Sciatic nerve (tissue), 2 donors: ENCODE data around the gene LPAR3. TPM values are rescaled to one million over a fixed set of nuclear protein-coding genes. Genes with fewer than 3 reads are reported as not detected.
A peak's percentile ranks its signal among the peaks of the same experiment; 100 is the strongest.

ENCODE experiments used
- ATAC-seq: fragments of 200-7000 bp; cut with Tn5 transposase; one replicate; pipeline ENCODE4 v1.9.1; 2020; ENCODE audit warnings: mild to moderate bottlenecking, moderate library complexity
- DNase-seq: peaks from one replicate; pipeline ENCODE4 v3.0.0-alpha.2; 2020; ENCODE audit warnings: low spot score
- intact Hi-C: fragments of 100-400 bp; cut with DNase I; formaldehyde crosslinking; loops from one replicate; pipeline ENCODE4 v1.14.2; 2022
- total RNA-seq: library from RNA; stranded (reverse); fragmentation: NEBNext Ultra II Directional; extraction: Animal tissue kit (Norgen Biotek cat#: 25700); gene quantifications from one replicate; pipeline ENCODE4 v1.2.1, GENCODE V29; 2021
- donor health status: DM: no; HTN: no; CAD: no.
- donor health status: DM: no; HTN: no; CAD: no.

LPAR3 gene, protein sequence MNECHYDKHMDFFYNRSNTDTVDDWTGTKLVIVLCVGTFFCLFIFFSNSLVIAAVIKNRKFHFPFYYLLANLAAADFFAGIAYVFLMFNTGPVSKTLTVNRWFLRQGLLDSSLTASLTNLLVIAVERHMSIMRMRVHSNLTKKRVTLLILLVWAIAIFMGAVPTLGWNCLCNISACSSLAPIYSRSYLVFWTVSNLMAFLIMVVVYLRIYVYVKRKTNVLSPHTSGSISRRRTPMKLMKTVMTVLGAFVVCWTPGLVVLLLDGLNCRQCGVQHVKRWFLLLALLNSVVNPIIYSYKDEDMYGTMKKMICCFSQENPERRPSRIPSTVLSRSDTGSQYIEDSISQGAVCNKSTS
- total RNA-seq = 0.36 TPM

DNA sequence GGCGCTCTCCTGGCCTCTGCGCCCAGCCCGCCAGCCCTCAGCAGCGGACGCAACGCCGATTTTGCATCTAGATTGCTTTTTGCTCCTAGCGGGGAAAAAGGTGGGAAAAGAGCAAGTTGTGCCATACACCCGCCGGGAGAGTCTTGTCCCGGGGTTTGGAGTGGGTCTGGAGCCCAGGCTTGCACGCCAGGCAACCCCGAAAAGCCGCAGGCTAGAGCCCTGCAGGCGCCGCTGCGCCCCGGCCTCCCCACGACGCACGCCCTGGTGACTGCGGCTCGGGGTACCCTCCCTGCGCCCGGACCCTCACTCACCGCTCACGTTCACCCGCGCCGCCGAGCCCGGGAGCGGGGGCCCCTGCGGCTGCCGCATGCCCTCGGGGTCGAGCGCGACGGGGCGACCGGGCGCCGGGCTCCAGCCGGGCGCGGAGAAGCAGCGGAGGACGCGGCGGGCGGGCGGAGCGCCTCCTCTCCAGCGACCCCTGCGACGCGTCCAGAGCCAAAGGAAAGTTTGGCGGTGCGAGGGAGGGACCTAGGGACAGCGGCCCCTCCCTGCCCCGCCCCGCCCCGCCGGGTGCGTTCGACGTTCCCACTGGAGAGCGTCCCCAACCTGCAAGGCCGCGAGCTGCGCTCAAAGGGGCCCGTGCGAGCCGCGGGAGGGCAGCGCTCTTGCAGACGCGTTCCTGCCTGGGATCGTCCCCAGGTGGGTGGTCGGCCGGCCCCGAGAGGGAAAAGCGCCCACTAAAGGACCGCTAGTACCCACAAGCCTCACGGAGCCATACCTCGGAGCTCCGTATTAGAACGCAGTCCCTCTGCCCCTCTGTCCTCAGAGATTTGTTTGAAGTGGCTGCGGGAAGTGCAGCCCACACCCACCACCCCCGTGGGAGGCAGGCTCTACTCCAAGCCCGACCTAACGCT lies at the start of gene LPAR3:
Gene LPAR3, minus strand, starts transcription at position 502 of the 914 bp plus-strand sequence. CDS start 27,086 bp downstream, outside the sequence.
- intact Hi-C loops = no loop called here
- no peak for DNase-seq
- no peak for ATAC-seq

DNA sequence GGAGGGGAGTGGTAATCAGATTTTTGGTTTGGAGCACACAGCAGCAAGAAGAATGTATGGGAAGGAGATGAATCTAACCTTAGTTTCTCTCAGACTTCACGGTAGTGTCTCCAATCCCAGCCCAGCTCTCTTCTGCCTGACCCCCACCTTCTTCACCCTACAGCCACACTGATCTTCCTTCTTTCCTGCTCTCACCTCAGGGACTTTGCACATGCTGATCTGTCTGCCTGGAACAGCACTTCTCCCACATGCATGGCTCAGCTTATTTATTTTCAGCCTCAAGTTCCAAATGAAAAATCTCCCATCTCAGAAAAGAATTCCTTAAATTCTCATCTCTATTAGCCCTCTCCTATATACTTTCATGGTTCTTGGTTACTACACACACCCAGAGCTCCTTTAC lies 48.8 kb upstream of the LPAR3 start:
- no peak for ATAC-seq
- intact Hi-C loops = loop anchor here (2.0 kb wide), 1 partner anchor 315 kb away; no protein-coding TSS in a partner anchor
- DNase-seq = no peak

DNA sequence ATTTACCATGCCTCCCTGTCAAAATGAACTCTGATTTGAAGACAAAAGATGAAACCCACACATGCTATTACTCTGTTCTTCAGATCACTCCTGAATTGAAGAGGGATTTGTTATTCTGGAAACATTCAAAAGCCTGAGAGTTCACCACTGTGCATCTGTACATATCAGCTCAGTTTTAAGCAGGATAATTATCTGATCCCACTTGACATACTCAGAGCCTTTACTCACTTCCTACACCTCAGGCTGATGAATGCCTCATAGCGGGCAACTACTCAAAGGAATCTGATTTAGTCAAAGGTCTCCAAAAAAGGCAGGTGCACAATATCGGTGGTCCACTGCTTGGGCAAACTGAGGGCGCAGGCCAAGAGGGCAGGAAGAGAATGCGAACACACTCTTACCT lies 47.5 kb upstream of the LPAR3 start:
- intact Hi-C loops = no loop called here
- no peak for DNase-seq
- no peak for ATAC-seq

GRCh38 chr1:84939761-84940160 lies 46.8 kb upstream of the LPAR3 start:
- DNase-seq (no peak), ATAC-seq (no peak)
- intact Hi-C loops = no loop called here

GRCh38 chr1:84939151-84939550 lies 46.1 kb upstream of the LPAR3 start:
- DNase-seq (no peak), ATAC-seq (no peak)
- intact Hi-C loops = no loop called here

DNA sequence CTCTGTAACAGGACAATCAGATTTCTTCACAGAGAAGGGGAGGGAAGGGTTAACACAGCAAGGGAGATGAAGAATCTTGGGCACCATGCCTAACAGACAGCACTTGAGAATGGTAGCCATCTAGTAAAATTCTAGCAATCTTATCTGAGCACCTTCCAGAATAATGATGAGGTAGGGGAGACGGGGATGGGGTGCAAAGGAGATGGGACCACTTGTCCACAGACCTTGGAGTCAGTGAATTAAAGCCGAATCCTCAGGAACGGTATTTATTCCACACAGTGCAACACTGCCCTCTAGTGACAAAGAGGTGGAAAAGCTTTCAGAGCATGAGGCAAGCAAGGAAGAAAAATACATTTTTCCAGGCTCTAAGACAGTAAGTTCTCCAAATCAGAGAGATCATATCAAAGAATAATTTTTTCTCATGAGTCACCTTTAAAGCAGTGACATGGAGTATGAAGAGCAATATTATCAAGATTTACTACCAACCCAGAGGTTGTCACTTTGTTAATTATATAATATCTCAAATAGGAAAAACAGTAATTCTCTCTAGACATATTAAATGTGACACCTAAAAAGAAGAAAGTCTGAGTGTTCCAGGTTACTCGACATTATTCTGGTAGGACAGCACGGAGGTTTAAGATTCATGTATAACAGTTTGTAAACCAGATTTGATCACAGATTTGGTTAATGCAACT lies 43.3 kb upstream of the LPAR3 start:
- no peak for DNase-seq
- ATAC-seq = peak; percentile 83
- intact Hi-C loops = no loop called here

DNA sequence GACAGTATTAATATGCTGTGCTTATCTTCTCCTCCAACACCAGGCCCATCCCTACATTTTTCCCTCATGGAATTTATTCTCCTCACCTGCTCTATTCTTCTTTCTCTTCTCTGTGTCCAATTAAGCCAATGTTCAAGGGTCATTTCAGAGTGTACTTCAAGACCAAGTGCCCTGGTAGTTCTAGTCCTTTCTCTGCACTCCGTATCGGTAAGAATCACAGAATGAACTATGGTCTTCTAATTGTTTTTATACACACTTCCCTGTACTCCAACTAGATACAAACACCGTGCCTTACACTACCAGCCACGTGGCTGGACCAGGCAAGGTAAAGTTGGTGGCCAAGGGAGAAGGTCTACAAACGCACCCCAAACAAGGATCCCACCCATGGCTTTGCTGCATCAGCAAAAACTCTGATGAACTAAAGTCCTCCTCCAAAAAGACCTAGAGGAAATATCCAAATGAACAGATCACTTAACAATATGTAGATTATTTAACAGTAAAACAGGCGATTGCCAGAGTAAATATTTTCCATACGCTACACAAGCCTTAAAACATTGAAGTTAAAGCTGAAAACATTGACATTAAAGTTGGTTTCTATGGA lies 40.1 kb upstream of the LPAR3 start:
- ATAC-seq = no peak

GRCh38 chr1:84930831-84931230 lies 37.8 kb upstream of the LPAR3 start:
- intact Hi-C loops = no loop called here
- no peak for DNase-seq
- no peak for ATAC-seq

More for the DNA sequence above, 40.1 kb upstream of the LPAR3 start:
- intact Hi-C loops = no loop called here
- no peak for DNase-seq

- intact Hi-C loops = no loop called here
- no peak for ATAC-seq
- DNase-seq = no peak
Observed at GRCh38 chr1:84930329-84930728, 37.3 kb upstream of the LPAR3 start.

- ATAC-seq (no peak), DNase-seq (no peak)
- intact Hi-C loops = no loop called here
Observed at GRCh38 chr1:84929581-84929980, 36.6 kb upstream of the LPAR3 start.

- DNase-seq = no peak
- intact Hi-C loops = no loop called here
- ATAC-seq = no peak
Observed at GRCh38 chr1:84928979-84929378, 36.0 kb upstream of the LPAR3 start.

- intact Hi-C loops = no loop called here
Observed at GRCh38 chr1:84923317-84923716, 30.3 kb upstream of the LPAR3 start.

DNA sequence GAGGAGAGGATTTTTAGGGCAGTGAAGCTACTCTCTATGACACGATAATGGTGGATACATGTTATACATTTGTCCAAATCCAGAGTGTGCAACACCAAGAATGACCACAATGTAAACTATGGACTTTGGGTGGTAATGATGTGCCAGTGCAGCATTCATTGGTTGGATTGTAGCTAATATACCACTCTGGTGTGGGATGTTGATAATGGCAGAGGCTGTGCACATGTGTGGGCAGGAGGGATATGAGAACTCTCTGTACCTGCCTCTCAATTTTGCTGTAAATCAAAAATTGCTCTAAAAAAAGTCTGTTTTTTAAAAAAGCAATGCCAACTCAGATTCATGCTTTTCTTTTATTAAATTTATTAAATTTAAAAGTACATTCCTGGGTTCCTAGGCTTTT lies 27.2 kb upstream of the LPAR3 start:
- ATAC-seq = no peak
- intact Hi-C loops = no loop called here
- no peak for DNase-seq

More at GRCh38 chr1:84923317-84923716, 30.3 kb upstream of the LPAR3 start:
- no peak for DNase-seq
- no peak for ATAC-seq

DNA sequence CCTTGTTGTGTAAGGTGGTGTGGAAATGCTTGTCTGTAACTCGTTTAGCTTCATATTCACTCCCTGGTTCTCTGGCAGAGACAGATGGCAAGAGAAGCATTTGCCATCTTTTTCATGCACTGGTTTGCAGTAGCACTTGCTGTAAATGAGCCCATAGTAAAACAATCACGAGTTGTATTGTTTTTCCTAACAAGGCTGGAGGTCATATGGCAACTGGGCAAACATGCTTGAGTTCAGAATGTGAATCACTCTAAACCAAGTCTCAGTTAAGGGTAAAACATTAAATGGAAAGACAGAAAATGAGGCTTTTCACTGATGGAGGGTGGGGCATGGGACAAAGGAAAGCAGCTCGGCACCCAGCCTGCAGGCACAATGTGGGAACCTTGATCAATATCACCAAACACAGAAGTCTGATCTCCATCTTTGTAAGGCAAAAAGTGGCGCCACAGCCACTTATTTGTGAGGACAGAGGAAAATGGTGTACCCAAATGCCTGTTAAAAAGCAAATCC lies 26.5 kb upstream of the LPAR3 start:
- intact Hi-C loops = no loop called here
- no peak for ATAC-seq
- DNase-seq = no peak

DNA sequence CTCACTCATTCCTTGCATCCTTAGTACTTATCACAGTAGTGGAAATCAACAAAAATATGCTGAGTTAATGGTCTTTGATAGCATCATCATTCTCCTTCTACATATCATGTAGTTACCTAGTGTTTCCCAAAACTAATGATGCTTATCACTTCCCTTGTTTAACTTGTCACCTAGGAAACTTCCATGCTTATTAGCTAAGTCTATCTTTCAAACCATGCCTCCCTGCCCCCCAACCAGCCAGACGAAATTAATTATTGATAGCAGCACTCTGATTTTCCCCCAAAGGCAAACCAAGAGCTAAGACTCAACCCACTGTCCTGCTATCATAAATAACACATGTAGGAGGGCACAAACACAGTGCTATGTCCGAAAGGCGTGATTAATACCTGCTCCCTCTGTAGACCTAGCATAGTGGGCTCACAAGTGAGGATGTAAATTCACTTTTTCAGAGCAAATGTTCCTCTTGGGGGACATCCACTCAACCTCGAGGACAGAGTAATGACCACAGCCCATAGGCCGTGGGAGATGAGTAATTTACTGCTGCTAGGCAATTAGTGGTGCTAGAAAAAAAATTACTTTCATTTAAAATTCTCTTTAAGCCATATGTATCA lies 25.8 kb upstream of the LPAR3 start:
- no peak for DNase-seq
- ATAC-seq = no peak
- intact Hi-C loops = no loop called here

DNA sequence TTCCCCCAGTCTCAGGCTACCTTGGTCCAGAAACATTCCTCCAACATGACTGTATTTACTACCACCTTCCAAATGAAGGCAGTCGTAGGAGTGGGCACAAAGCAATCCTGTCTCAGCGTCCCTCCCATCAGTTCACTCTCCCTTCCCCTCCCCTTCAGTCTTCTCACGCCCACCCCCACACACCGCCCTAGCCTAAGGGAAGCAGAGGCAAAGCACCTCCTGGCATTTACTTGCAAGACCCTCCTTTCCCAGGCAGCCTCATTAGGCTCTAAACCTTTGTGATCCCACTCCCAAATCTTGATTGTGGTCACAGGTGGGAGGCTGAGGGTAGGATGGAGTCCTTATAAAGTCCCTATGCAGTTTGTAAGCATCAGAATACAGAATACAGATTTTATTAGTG lies 23.9 kb upstream of the LPAR3 start:
- ATAC-seq (no peak), DNase-seq (no peak)
- intact Hi-C loops = no loop called here

GRCh38 chr1:84913555-84913892 lies 20.5 kb upstream of the LPAR3 start:
- DNase-seq = no peak
- no peak for ATAC-seq
- intact Hi-C loops = no loop called here

GRCh38 chr1:84912726-84913554 lies 19.9 kb upstream of the LPAR3 start:
- intact Hi-C loops = no loop called here
- ATAC-seq (no peak), DNase-seq (no peak)
